Muscle of arm (tissue), 14 donors: ENCODE results near the gene ZNF593OS. TPM values are rescaled to one million over a fixed set of nuclear protein-coding genes. Genes with fewer than 3 reads are reported as not detected.

Experiments used
- DNase-seq: peaks from one replicate; pipeline ENCODE4 v3.0.0-alpha.2; 2013
- long read RNA-seq, 11 donors: transcript quantifications; one replicate each; lab custom pipeline, GENCODE V29; 2026
- polyA plus RNA-seq, 12 donors: library from polyadenylated mRNA; unstranded; fragments of 120-200 nt; gene quantifications; one replicate each; pipeline ENCODE4 v1.2.1, GENCODE V29; 2013; ENCODE audit not compliant: insufficient read length in 12 of 12

Gene ZNF593OS
- polyA plus RNA-seq = 1 to 10 TPM in 8 of 12 donors, under 1 TPM in 2, not detected in 2; 0.49 to 2.1 (median 1.3) TPM
- long read RNA-seq, donor 1 = 0 reads
- long read RNA-seq, donor 2 = 0 reads
- long read RNA-seq, donor 3 = 0 reads
- long read RNA-seq, donor 4 = 0 reads
- long read RNA-seq, donor 5 = 0 reads
- long read RNA-seq, donor 6 = 0 reads
- long read RNA-seq, donor 7 = 0 reads
- long read RNA-seq, donor 8 = 0 reads
- long read RNA-seq, donor 9 = 0 reads
- long read RNA-seq, donor 10, partial matches to known transcripts = 0 of 44 reads
- long read RNA-seq, donor 10, other reads (novel, unspliced or antisense) = 44 of 44 reads
- long read RNA-seq, donor 11 = 0 reads

DNA sequence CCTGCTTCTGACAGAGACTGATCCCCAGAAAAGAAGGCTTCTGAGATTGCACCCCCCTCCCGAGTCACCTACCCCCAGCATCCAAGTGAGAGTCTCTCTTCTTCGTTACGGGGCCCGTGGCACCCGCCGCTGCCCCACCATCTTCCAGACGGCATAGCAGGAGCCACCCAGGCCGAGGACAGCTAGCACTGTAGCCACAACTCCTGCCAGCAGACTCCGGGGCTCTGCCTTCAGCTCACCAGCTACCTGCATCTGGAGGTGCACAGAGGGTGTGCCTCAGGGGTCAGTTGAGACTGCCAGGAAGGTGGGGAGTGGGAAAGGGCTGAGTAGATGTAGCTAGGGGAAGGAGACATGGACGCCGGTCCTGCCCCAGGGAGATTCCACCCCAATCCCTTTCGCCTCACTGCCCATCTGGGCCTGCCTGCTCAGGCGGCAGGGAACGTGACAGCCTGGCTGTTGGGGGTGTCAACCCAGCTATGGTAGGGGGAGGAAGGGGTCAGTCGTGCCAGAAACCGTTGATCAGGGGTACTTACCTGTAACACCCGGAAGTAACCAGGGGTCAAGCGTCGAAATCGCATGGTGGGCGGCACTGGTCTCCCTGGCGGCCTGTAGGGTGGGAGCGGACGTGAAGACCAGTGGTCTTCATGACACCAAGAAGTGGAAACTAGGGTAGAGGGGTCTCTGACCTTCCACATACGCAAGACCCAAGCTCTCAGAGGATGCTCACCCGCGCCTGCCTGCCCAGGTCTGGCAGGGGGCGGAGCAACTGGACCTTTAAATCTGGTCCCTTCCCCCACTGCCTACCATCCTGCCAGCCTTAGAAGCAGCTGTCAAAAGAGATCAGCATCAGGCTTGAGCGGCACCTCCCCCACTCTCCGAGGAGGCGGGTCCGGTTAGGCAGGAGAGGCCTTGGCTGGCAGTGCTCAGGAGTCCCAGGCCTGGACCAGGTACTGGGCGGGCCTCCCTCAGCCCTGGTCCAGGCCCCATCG, at the start of gene ZNF593OS:
Gene ZNF593OS, minus strand, starts transcription at position 749 of the 989 bp plus-strand sequence. Its CDS starts 171 bp downstream, at position 578.
- DNase-seq = no peak

DNA sequence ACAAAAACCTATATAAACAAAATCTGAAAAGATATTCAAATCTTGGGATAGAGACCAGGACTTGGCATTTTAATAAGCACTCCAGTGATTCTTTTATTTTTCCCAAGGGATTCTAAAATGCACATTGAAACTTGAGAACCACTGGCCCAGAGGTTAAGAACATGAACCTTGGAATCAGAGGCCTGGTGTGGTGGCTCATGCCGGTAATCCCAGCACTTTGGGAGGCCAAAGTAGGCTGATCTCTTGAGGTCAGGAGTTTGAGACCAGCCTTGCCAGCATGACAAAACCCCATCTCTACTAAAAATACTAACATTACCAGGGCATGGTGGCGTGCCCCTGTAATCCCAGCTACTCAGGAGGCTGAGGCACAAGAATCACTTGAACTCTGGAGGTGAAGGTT, 49.5 kb upstream of the ZNF593OS start:
- DNase-seq = no peak

DNA sequence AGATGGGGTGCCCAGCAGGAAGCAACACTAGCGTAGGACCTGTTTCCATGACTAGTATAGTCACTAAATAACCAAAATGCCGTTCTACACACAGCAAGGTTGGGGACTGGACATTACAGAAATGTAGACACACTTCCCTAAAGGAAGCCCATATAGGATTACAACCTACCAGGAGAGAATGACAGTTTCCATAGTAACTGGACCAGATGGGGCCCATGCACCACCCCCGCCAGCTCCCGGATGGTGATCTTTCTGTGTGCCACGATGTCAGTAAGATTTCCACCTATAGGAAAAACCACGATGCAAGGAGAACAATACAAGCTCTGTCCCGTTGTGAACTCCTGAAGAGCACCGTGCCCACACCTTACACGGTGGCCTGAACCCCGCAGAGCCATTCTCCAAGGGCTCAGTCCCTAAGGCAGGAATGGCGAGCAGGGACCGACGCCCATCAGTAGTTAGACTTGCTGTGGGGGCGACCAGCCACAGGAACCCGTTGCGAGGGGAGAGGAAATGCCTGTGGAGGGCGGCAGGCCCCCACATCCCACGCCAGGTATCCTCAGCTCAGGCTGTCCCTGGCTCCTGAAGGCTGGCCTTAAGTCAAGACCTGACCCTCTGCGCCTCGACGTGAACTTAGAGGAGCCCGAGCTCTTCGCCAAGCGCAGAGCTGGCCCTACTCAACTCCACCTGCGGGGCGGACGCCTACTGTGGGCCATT, 48.7 kb upstream of the ZNF593OS start:
- no peak for DNase-seq

DNA sequence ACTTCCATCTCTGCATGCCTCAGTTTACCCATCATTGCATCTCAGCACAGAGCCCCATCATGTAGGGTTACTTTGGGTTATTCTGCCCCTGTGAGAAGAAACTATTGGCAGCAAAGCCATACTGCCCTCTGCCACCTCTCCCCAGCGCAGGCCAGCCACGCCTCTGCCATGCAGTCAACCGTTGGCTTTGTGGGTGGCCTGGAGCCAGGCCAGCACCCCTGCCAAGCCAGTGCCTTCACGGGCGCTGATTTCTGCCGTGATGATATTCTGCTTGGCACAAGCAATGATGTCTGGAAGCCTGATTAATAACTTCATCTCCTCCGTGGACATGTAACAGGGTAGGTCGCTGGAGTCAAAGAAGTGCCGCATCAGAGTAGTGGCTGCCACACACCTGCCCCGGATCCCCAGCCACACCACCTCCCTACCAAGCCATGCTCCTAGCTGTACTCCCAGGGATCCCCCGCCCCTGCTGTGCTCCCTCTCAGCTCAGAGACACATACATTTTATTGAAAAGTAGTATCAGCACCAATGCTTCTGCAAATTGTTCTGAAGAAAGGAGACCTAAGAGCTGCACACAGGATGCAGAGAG, 47.4 kb upstream of the ZNF593OS start:
- no peak for DNase-seq

- no peak for DNase-seq
Observed at GRCh38 chr1:26215246-26215645, 43.6 kb upstream of the ZNF593OS start.

DNA sequence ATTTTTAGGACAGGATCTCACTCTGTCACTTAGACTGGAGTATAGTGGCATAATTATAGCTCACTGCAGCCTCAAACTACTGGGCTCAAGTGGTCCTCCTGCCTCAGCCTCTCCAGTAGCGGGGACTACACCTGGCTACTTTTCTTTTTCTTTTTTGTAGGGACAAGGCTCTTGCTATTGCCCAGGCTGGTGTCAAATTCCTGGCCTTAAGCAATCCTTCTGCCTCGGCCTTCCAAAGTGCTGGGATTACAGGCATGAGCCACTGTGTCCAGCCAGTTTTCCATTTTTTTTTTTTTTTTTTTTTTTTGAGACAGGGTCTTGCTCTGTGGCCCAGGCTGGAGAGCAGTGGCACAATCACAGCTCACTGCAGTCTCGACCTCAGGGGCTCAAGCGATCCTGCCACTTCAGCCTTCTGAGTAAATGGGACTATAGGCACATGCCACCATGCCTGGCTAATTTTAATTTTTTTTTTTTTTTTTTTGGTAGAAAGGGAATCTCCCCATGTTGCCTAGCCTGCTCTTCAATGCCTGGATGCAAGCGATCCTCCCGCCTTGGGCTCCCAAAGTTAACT, 41.8 kb upstream of the ZNF593OS start:
- no peak for DNase-seq

DNA sequence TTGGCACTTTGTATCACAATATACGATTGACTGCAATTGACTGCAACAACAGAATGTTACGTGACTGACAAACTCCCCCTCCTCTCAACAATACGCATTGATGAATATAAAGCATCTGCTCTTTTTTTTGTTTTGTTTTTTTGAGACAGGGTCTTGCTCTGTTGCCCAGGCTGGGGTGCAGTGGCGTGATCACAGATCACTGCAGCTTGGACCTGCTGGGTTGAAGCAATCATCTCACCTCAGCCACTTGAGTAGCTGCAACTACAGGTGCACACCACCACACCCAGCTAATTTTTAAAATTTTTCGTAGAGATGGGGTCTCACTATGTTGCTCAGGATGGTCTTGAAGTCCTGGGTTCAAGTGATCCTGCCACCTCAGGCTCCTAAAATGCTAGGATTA, 41.1 kb upstream of the ZNF593OS start:
- DNase-seq = no peak

GRCh38 chr1:26210147-26210870, 38.7 kb upstream of the ZNF593OS start:
- DNase-seq = no peak

DNA sequence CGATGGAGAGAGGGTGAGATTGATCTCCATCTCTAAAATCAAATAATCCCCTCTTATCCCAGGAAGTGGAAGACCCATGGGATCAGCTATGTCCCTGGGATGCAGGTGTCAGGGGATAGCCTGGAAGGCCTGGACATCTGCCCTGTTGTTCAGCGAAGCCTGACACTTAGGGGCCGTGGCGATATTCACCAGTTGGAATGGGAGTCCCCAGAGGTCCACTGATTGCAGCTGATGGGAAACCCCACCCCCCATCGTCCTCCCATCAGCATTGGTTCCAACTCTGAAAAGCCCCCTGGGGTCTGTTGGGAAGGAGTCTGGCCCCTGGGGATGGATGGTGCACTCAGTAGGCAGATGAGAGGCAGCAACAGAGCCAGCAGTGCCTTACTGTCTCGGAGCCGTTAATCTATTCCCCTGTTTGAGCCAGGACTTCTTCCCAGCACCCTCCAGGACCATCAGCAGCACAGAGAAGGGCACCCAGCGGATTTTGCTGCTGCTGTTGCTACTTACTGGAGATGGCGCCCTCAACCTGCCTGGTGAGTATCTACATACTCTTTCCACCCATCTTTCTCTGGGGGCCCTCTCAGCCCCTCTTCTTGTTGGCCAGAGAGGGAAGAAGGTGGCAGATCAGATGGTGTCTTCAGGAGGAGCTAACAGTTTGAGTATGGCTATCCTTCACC, 32.1 kb upstream of the ZNF593OS start:
- no peak for DNase-seq

- DNase-seq = no peak
Observed at GRCh38 chr1:26200413-26200812, 28.8 kb upstream of the ZNF593OS start.

GRCh38 chr1:26197813-26198212, 26.2 kb upstream of the ZNF593OS start:
- DNase-seq = no peak

DNA sequence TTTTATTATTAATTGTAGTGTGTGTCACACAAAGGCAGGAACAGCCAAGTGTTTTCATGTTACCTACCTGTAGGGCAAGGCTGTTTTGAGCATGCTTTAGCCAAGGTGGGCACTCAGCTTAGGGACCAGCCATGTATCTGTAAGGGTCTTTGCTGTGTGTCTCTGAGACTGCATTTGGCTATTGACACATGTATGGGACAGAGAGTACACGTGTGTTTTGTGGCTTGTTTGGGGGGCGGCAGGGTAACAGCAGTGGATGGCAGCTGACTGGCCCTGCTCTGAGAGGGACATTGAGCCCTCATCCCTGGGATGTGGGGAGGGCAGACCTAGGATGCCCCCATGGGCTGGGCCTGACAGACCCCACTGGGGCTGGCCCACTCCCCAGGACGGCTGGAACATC, 25.7 kb upstream of the ZNF593OS start:
- no peak for DNase-seq

DNA sequence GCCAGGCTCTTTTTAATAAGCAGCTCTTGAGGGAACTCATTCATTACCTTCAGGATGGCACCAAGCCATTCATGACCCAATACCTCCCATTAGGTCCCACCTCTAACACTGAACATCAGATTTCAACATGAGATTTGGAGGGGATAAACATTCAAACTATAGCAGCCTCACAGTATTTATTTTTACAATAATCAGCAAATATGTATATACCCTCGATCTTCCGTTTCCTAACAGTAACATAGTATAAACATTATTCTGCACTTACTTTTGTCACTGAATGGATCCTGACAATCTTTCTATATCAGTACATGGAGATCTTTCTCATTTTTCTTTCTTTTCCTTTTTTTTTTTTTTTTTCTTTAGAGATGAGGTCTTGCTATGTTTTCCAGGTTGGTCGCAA, 24.2 kb upstream of the ZNF593OS start:
- no peak for DNase-seq

GRCh38 chr1:26191739-26192138, 20.1 kb upstream of the ZNF593OS start:
- no peak for DNase-seq

DNA sequence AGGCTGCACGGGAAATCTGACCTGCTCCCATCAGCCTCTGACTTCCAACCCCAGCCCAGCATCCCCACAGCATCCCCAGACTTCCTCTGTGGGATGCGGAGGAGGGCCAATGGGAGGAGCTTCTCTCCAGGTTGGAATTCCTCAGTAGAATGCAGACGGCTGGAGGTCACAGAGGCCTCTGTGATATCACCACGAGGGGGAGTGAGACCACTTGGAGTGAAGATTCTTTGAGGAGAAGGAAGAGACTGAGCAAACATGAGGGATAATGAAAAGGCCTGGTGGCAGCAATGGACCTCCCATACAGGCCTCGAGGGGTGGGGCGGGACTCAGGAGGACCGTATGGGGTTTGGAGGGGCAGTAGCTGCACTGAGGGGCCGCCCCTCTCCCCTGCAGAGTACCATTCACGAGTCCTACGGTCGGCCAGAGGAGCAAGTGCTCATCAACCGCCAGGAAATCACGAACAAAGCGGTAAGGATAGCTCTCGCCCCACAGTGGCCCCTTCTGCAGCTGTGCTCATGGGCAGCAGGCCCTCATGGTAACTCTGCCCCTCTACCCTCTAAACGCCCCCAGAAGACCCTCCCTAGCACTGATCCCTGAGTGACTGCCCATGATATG, 18.8 kb upstream of the ZNF593OS start, which contains the start of gene CATSPER4:
Gene CATSPER4, plus strand, starts transcription at position 230 of the 615 bp plus-strand sequence. Its CDS starts 26 bp downstream, at position 256.
- no peak for DNase-seq

GRCh38 chr1:26189751-26190275, 18.2 kb upstream of the ZNF593OS start:
- no peak for DNase-seq

GRCh38 chr1:26189331-26189730, 17.7 kb upstream of the ZNF593OS start:
- DNase-seq = no peak

GRCh38 chr1:26188477-26188876, 16.8 kb upstream of the ZNF593OS start:
- DNase-seq = no peak

DNA sequence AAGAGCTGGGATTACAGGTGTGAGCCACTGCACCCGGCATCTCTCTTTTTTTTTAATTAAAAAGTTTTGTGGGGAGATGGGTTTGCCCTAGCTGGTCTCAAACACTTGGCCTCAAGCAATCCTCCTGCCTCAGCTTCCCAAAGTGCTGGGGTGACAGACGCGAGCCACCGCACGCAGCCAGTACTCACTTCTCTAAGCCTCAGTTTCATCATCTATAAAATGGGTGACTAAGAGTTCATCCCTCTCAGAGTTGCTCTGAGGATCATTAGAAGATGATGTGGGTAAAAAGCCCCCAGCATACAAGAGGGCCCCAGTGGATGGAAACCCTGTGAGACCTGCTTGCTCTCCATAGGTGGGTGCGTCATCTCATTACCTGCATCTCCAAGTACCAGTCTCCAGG, 16.2 kb upstream of the ZNF593OS start:
- DNase-seq = no peak
